Measurements from ENCODE around the gene RAB19. TPM values are rescaled to one million over a fixed set of nuclear protein-coding genes. Genes with fewer than 3 reads are reported as not detected.

The RAB19 gene
- not detected in 5 replicates for total RNA-seq (2022; extraction: Qiagen RNA extraction; ENCODE audit: low read depth)

GRCh38 chr7:140403878-140404564 lies at the start of gene RAB19:
RAB19 (plus strand) TSS chr7:140404058; CDS start chr7:140407647, 3,589 bp downstream.

GRCh38 chr7:140397784-140398750 lies 5.8 kb upstream of the RAB19 start, which contains the start of gene SLC37A3:
SLC37A3 (minus strand) TSS chr7:140398530; CDS start chr7:140382526, 16,004 bp downstream.

Other genes with a start within 250 kb of the RAB19 start
- 2.1 to 3.1 TPM (median 2.5 TPM) in 5 replicates for gene KDM7A, start 227.1 kb upstream of the RAB19 start, total RNA-seq (2022; extraction: Qiagen RNA extraction; ENCODE audit: low read depth)
- 26.4 to 30.6 TPM (median 26.9 TPM) in 5 replicates for gene SLC37A3, start 5.5 kb upstream of the RAB19 start, total RNA-seq (2022; extraction: Qiagen RNA extraction; ENCODE audit: low read depth)
- 51.4 to 58.8 TPM (median 56.4 TPM) in 5 replicates for gene MKRN1, start 75.4 kb downstream of the RAB19 start, total RNA-seq (2022; extraction: Qiagen RNA extraction; ENCODE audit: low read depth)
- 0.51 to 0.90 TPM (median 0.60 TPM) in 5 replicates for gene DENND2A, start 236.8 kb downstream of the RAB19 start, total RNA-seq (2022; extraction: Qiagen RNA extraction; ENCODE audit: low read depth)

Data from A549 treated with GW870086 at 1 μM for 4 hours (cell line).